Tibial nerve (tissue), 4 donors: ENCODE data around the gene EFCAB14.

Experiments
- EP300 ChIP-seq, 2 donors: sonication (generic); formaldehyde crosslinking; IDR thresholded peaks; one replicate each; pipeline ENCODE4 v1.6.1; 2017; ENCODE audit warnings: antibody characterized with exemption in 2 of 2, mild to moderate bottlenecking in 1 of 2
- POLR2A ChIP-seq, 2 donors: fragments of 450-650 bp; IDR thresholded peaks; one replicate each; pipeline ENCODE4 v1.6.1; 2017; ENCODE audit warnings: antibody characterized with exemption in 2 of 2, mild to moderate bottlenecking in 2 of 2, moderate library complexity in 2 of 2
- TF ChIP-seq, protein P1 (sequence below), 5 experiments: fragments of 200-600 bp in 3 of 5; fragments of 450-650 bp in 2 of 5; sonication (generic) in 3 of 5; IDR thresholded peaks; one replicate each; pipeline ENCODE4 v1.5.1; 2016 to 2019; ENCODE audit warnings: antibody characterized with exemption in 5 of 5, mild to moderate bottlenecking in 3 of 5, moderate library complexity in 2 of 5

DNA sequence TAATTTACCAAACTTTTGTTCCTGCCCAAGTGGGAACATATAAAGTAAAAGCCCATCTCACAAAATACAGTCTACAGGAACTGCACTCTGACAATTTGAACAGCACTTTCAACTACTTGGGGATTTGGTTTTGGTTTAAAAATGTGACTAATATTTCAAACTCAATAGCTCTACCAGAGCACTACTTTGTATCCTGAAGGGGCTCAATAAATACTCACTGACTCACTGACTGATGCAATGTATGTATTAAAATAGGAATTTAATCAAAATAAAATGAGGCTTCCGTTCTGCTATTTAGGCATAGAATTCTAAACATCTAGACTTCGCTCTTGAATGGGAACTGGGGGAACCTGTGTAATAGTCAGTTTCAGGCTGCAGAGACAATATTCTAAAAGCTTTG, 21.9 kb downstream of the EFCAB14 start:
- TF ChIP-seq, protein P1, sequence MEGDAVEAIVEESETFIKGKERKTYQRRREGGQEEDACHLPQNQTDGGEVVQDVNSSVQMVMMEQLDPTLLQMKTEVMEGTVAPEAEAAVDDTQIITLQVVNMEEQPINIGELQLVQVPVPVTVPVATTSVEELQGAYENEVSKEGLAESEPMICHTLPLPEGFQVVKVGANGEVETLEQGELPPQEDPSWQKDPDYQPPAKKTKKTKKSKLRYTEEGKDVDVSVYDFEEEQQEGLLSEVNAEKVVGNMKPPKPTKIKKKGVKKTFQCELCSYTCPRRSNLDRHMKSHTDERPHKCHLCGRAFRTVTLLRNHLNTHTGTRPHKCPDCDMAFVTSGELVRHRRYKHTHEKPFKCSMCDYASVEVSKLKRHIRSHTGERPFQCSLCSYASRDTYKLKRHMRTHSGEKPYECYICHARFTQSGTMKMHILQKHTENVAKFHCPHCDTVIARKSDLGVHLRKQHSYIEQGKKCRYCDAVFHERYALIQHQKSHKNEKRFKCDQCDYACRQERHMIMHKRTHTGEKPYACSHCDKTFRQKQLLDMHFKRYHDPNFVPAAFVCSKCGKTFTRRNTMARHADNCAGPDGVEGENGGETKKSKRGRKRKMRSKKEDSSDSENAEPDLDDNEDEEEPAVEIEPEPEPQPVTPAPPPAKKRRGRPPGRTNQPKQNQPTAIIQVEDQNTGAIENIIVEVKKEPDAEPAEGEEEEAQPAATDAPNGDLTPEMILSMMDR (IDR thresholded peaks at IDR 0.05) = no peak
- TF ChIP-seq POLR2A (IDR thresholded peaks at IDR 0.05) (no peak), EP300 (IDR thresholded peaks at IDR 0.05) (no peak)
